Mesenchymal stem cell (in vitro differentiated cells and primary cell): ENCODE results near the gene METRNL.

Source experiments
- DNase-seq: peaks from one replicate; pipeline ENCODE4 v3.0.0-alpha.2; 2013
- H2AFZ ChIP-seq: one replicate; pipeline ENCODE4 v1.6.1; 2013; ENCODE audit warnings: low read depth, mild to moderate bottlenecking, control low read depth, inconsistent platforms, low read length, moderate library complexity
- H2AK5ac ChIP-seq: 2 replicates; pipeline ENCODE4 v1.6.1; 2013; ENCODE audit warnings: low read length, moderate library complexity, mild to moderate bottlenecking, inconsistent platforms; ENCODE audit not compliant: severe bottlenecking
- H2BK120ac ChIP-seq: one replicate; pipeline ENCODE4 v1.6.1; 2013; ENCODE audit warnings: low read depth, mild to moderate bottlenecking, inconsistent platforms, low read length, moderate library complexity
- H2BK12ac ChIP-seq, 2 experiments: one replicate each; pipeline ENCODE4 v1.6.1; 2013; ENCODE audit warnings: inconsistent platforms in 2 of 2, low read length in 2 of 2, mild to moderate bottlenecking in 2 of 2, moderate library complexity in 2 of 2, control low read depth in 1 of 2
- H2BK15ac ChIP-seq: one replicate; pipeline ENCODE4 v1.6.1; 2013; ENCODE audit warnings: mild to moderate bottlenecking, low read depth, inconsistent platforms; ENCODE audit not compliant: poor library complexity, severe bottlenecking
- H2BK5ac ChIP-seq: 2 replicates; pipeline ENCODE4 v1.6.1; 2013; ENCODE audit warnings: low read depth, mild to moderate bottlenecking, low read length, control low read depth, inconsistent platforms; ENCODE audit not compliant: poor library complexity, severe bottlenecking
- H3K14ac ChIP-seq, 2 experiments: one replicate each; pipeline ENCODE4 v1.6.1; 2013; ENCODE audit warnings: inconsistent platforms in 2 of 2, low read length in 2 of 2, control low read depth in 1 of 2, mild to moderate bottlenecking in 1 of 2, moderate library complexity in 1 of 2
- H3K18ac ChIP-seq, 2 experiments: one replicate each; pipeline ENCODE4 v1.6.1; 2013; ENCODE audit warnings: inconsistent platforms in 2 of 2, low read length in 2 of 2, control low read depth in 1 of 2, low read depth in 1 of 2, mild to moderate bottlenecking in 1 of 2
- H3K23ac ChIP-seq, 2 experiments: one replicate each; pipeline ENCODE4 v1.6.1; 2013; ENCODE audit warnings: inconsistent platforms in 2 of 2, low read length in 2 of 2, mild to moderate bottlenecking in 2 of 2, moderate library complexity in 2 of 2, control low read depth in 1 of 2
- H3K27ac ChIP-seq: 2 replicates; pipeline ENCODE4 v1.5.1; 2013; ENCODE audit warnings: mild to moderate bottlenecking, moderate library complexity, low read length, control low read depth, inconsistent platforms; ENCODE audit not compliant: poor library complexity, severe bottlenecking
- H3K27me3 ChIP-seq, 2 experiments: 2 replicates each; pipeline versions ENCODE4 v1.6.1 to v1.7.0; 2013; ENCODE audit warnings: low read length in 2 of 2, mild to moderate bottlenecking in 2 of 2, moderate library complexity in 2 of 2, control low read depth in 1 of 2, inconsistent platforms in 1 of 2; ENCODE audit not compliant: control insufficient read depth in 1 of 2, insufficient read depth in 1 of 2
- H3K36me3 ChIP-seq, 2 experiments: 2 replicates each; pipeline versions ENCODE4 v1.6.1 to v1.7.0; 2013; ENCODE audit warnings: low read length in 2 of 2, control low read depth in 1 of 2, inconsistent platforms in 1 of 2, low read depth in 1 of 2, mild to moderate bottlenecking in 1 of 2; ENCODE audit not compliant: insufficient read depth in 2 of 2, control insufficient read depth in 1 of 2
- H3K4ac ChIP-seq, 2 experiments: one replicate each; pipeline ENCODE4 v1.6.1; 2013; ENCODE audit warnings: inconsistent platforms in 2 of 2, low read length in 2 of 2, mild to moderate bottlenecking in 2 of 2, moderate library complexity in 2 of 2, control low read depth in 1 of 2, low read depth in 1 of 2
- H3K4me1 ChIP-seq: 2 replicates; pipeline ENCODE4 v1.6.1; 2013; ENCODE audit warnings: low read depth, low read length, control low read depth; ENCODE audit not compliant: control insufficient read depth, insufficient read depth
- H3K4me2 ChIP-seq: 2 replicates; pipeline ENCODE4 v1.6.1; 2013; ENCODE audit warnings: low read length, mild to moderate bottlenecking, inconsistent platforms; ENCODE audit not compliant: poor library complexity, severe bottlenecking
- H3K4me3 ChIP-seq, 2 experiments: 2 replicates each; pipeline versions ENCODE4 v1.5.1 to v1.7.0; 2013; ENCODE audit warnings: low read length in 2 of 2, mild to moderate bottlenecking in 2 of 2, control low read depth in 1 of 2, low read depth in 1 of 2; ENCODE audit not compliant: insufficient read depth in 1 of 2
- H3K79me1 ChIP-seq: replicated peaks from 2 replicates; pipeline ENCODE4 v1.6.1; 2013; ENCODE audit warnings: mild to moderate bottlenecking, control low read depth, low read length, inconsistent platforms; ENCODE audit not compliant: poor library complexity, severe bottlenecking
- H3K9ac ChIP-seq: 2 replicates; pipeline ENCODE4 v1.7.0; 2013; ENCODE audit warnings: mild to moderate bottlenecking, low read length, moderate library complexity
- H3K9me3 ChIP-seq: 2 replicates; pipeline ENCODE4 v1.7.0; 2013; ENCODE audit warnings: mild to moderate bottlenecking, low read length; ENCODE audit not compliant: control insufficient read depth
- H4K8ac ChIP-seq: one replicate; pipeline ENCODE4 v1.6.1; 2013; ENCODE audit warnings: inconsistent platforms, mild to moderate bottlenecking, low read length, moderate library complexity
- H4K91ac ChIP-seq: one replicate; pipeline ENCODE4 v1.6.1; 2013; ENCODE audit warnings: mild to moderate bottlenecking, low read length, inconsistent platforms
- WGBS: methylation state at CpG from one replicate; pipeline ENCODE4 v1.1.7; 2013; ENCODE audit warnings: mixed read lengths; 5-methylcytosine and 5-hydroxymethylcytosine counted together

Gene METRNL

DNA sequence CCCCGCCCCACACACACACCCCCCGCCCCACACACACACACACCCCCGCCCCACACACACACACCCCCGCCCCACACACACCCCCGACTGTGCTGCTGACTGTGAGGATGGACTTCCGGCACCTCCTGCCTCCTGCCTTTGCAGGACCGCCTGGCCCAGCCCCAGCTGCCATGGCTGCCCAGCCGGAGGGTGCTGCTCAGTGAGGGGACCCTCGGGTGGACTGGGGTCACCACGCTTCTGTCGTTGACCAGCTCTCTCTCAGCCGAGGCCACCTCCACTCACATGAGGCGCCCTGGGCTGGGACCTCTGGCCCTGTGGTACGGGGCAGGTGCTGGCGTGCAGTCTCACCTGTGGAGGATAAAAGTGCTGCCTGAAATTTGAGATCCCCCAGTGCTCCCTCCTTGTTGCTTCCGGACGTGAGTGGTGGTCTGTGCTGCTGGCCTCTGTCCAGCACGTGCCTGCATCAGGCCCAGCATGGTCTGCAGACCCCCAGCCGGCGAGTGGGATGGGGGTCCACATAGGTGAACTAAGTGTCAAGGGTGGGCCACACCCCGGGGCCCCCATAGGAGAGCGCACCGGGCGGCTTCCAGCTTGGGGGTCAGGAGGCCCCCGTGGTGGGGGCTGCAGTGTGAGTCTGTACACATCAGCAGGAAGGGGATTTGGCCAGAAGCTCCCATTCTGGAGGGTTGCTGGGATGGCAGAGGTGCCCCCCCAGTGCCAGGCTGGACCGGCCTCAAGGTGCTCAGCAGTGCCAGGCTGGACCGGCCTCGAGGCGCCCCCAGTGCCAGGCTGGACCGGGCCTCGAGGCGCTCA is 11.2 kb downstream of the METRNL start:
- WGBS: 93% methylated on average over 29 of the region's 32 CpGs
- peak overlapping the region in 1 of 2 experiments; percentile 21 for H3K4me3 ChIP-seq
- no peaks in the 10 kb centered on the region for H3K27me3 ChIP-seq
- H3K36me3 ChIP-seq: peaks cover 70 to 84% of the 10 kb centered on the region in 2 experiments
- H3K4ac ChIP-seq: no peak overlapping the region
- no peak overlapping the region for H2BK120ac ChIP-seq
- no peak overlapping the region for H3K18ac ChIP-seq
- H4K91ac ChIP-seq: no peak overlapping the region
- no peak overlapping the region for H4K8ac ChIP-seq
- H3K14ac ChIP-seq: no peak overlapping the region
- H3K9me3 ChIP-seq: no peaks in the 10 kb centered on the region
- H2BK5ac ChIP-seq: no peak overlapping the region
- peak overlapping the region; percentile 23 for H2AK5ac ChIP-seq
- H3K27ac ChIP-seq: no peak overlapping the region
- no peak for DNase-seq
- H3K4me1 ChIP-seq: peaks cover 62% of the 10 kb centered on the region
- H3K79me1 ChIP-seq: peaks cover 48% of the 10 kb centered on the region
- no peak overlapping the region for H3K23ac ChIP-seq
- H3K9ac ChIP-seq: peak overlapping the region; percentile 55
- no peak overlapping the region for H2BK12ac ChIP-seq
- H2BK15ac ChIP-seq: no peak overlapping the region
- H2AFZ ChIP-seq: no peak overlapping the region
- no peak overlapping the region for H3K4me2 ChIP-seq

DNA sequence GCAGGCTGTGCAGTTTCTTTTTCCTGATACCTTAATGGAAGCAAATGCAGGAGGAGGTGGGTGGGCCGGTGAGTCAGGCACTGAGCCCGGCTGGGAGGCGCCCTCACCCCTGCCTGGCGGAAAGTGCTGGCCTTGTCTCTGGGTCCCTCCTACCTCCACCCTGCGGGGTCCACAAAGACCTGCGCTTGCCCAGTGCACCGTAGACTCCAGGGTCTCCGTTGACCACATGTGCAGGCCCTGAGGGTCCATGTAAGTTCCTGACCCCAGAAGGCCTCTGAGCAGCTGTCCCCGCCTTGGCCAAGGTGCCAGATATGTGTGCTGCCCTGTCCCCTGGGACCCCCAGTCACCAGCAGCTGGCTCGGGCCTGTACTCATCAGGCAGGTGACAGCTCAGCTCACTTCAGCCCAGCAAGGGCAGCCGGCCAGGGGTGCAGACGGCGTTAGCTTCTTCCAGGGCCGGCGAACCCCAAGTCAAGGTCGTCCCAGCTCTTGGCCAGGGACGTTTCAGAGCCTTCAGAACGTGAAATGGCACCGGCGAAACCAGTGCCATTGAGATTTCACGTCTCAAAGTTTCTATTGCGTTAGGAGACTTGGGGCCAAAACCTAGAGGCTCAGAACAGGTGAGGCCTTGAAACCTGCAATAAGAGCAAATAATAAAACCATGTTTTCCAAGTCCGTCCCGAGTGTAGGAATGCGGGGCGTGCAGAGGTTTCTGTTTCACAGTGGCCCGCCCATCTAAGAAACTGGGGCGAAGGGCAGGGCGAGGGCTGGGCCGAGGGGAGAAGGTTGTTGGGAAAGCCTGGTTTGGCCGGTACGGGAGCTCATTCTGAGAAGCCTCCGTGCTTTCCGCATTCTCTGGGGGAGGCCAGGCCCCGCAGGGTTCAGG is 12.1 kb downstream of the METRNL start:
- H2BK15ac ChIP-seq: no peak overlapping the region
- H2AFZ ChIP-seq: no peak overlapping the region
- no peaks in the 10 kb centered on the region for H3K9me3 ChIP-seq
- 92% methylated on average over 31 of the region's 35 CpGs for WGBS
- no peak overlapping the region for H3K4me2 ChIP-seq
- H2AK5ac ChIP-seq: no peak overlapping the region
- H3K27me3 ChIP-seq: no peaks in the 10 kb centered on the region
- no peak overlapping the region for H4K8ac ChIP-seq
- peaks cover 59% of the 10 kb centered on the region for H3K4me1 ChIP-seq
- no peak overlapping the region for H3K23ac ChIP-seq
- H3K4me3 ChIP-seq: peak overlapping the region in 1 of 2 experiments; percentile 66
- DNase-seq: no peak
- H2BK120ac ChIP-seq: no peak overlapping the region
- no peak overlapping the region for H3K27ac ChIP-seq
- no peak overlapping the region for H2BK5ac ChIP-seq
- H3K79me1 ChIP-seq: peaks cover 53% of the 10 kb centered on the region
- no peak overlapping the region for H3K18ac ChIP-seq
- H3K9ac ChIP-seq: peak overlapping the region; percentile 55
- H3K36me3 ChIP-seq: peaks cover 70 to 90% of the 10 kb centered on the region in 2 experiments
- no peak overlapping the region for H2BK12ac ChIP-seq
- no peak overlapping the region for H4K91ac ChIP-seq
- H3K14ac ChIP-seq: no peak overlapping the region
- H3K4ac ChIP-seq: no peak overlapping the region

DNA sequence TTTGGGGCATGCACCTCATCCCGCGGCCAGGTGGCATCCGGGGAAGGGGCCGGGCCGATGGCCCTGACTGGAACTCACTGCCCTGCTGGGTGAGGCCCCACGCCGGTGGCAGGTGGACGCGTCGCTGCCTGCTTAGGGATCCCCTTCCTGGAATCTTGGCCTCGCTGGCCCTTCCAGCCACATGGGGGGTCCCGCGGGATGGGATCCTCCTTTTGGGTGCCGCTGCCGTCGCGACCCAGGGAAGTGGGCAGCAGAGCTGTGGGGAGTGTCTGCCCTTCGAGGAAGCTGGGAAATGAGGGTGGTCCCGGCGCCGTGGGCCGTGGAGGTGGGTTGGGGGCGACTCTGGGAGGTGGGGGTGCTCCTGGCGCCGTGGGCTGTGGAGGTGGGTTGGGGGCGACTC is 12.8 kb downstream of the METRNL start:
- peak overlapping the region; percentile 55 for H3K9ac ChIP-seq
- no peak overlapping the region for H3K18ac ChIP-seq
- H3K27me3 ChIP-seq: no peaks in the 10 kb centered on the region
- no peaks in the 10 kb centered on the region for H3K9me3 ChIP-seq
- H4K91ac ChIP-seq: no peak overlapping the region
- DNase-seq: no peak
- no peak overlapping the region for H2BK120ac ChIP-seq
- H3K4me3 ChIP-seq: peak overlapping the region in 1 of 2 experiments; percentile 66
- 98% methylated on average over 24 of the region's 26 CpGs for WGBS
- no peak overlapping the region for H3K23ac ChIP-seq
- no peak overlapping the region for H2AFZ ChIP-seq
- no peak overlapping the region for H3K4me2 ChIP-seq
- no peak overlapping the region for H3K27ac ChIP-seq
- no peak overlapping the region for H3K4ac ChIP-seq
- H2BK12ac ChIP-seq: no peak overlapping the region
- no peak overlapping the region for H2AK5ac ChIP-seq
- H3K36me3 ChIP-seq: peaks cover 71 to 95% of the 10 kb centered on the region in 2 experiments
- H3K79me1 ChIP-seq: peaks cover 58% of the 10 kb centered on the region
- H4K8ac ChIP-seq: no peak overlapping the region
- no peak overlapping the region for H2BK15ac ChIP-seq
- peaks cover 56% of the 10 kb centered on the region for H3K4me1 ChIP-seq
- no peak overlapping the region for H2BK5ac ChIP-seq
- H3K14ac ChIP-seq: no peak overlapping the region

DNA sequence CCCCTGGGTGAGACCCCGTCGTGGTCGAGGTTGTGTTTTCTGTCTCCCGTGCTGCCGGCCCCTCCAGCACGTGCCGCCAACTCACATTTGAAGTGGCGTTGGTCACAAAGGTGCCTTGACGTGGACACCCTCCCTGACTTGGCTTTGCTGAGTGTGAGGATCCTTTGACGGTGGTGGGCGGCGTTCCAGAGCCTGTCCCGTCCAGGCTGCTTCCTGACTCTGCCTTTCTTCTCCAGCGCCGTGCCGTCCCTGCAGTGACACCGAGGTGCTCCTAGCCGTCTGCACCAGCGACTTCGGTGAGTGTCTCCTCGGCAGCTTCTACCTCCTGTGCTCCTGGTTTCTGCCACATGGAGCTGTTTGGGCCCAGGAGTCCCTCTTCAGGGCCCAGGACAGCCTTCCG is 13.5 kb downstream of the METRNL start:
- Histone ChIP-seq H4K8ac (peak overlapping the region; percentile 31), H3K36me3 (peaks cover 69 to 96% of the 10 kb centered on the region in 2 experiments), H3K9me3 (no peaks in the 10 kb centered on the region), H2BK15ac (no peak overlapping the region), H3K4me2 (no peak overlapping the region), H3K4ac (no peak overlapping the region), H3K9ac (no peak overlapping the region), H3K4me1 (peaks cover 54% of the 10 kb centered on the region), H3K27me3 (no peaks in the 10 kb centered on the region), H3K27ac (no peak overlapping the region), H4K91ac (no peak overlapping the region), H3K14ac (no peak overlapping the region), H3K4me3 (no peak overlapping the region), H3K79me1 (peaks cover 54% of the 10 kb centered on the region), H2BK120ac (no peak overlapping the region), H2AFZ (no peak overlapping the region), H2BK5ac (no peak overlapping the region), H3K23ac (no peak overlapping the region), H2AK5ac (no peak overlapping the region), H3K18ac (no peak overlapping the region), H2BK12ac (no peak overlapping the region)
- DNase-seq: no peak
- 95% methylated on average over 22 of the region's 22 CpGs for WGBS
